IgD-negative memory B cell (primary cell): ENCODE measurements around the gene NELFB. TPM values are rescaled to one million over a fixed set of nuclear protein-coding genes. Genes with fewer than 3 reads are reported as not detected.

Experiments
- H3K27ac Mint-ChIP-seq, 3 donors: one replicate each; pipeline ENCODE4 v1.8.0; 2020 to 2022; ENCODE audit warnings: mild to moderate bottlenecking in 3 of 3, mixed read lengths in 3 of 3, moderate library complexity in 1 of 3
- H3K27me3 Mint-ChIP-seq: one replicate; pipeline ENCODE4 v1.8.0; 2021; ENCODE audit warnings: mixed read lengths
- H3K36me3 Mint-ChIP-seq: one replicate; pipeline ENCODE4 v1.8.0; 2020; ENCODE audit warnings: mild to moderate bottlenecking, mixed read lengths
- H3K4me1 Mint-ChIP-seq, 3 donors: one replicate each; pipeline ENCODE4 v1.8.0; 2020 to 2022; ENCODE audit warnings: mixed read lengths in 3 of 3, mild to moderate bottlenecking in 1 of 3
- H3K4me3 Mint-ChIP-seq, 4 donors: one replicate each; pipeline ENCODE4 v1.8.0; 2020 to 2022; ENCODE audit warnings: mild to moderate bottlenecking in 4 of 4, mixed read lengths in 4 of 4, moderate library complexity in 3 of 4
- H3K9me3 Mint-ChIP-seq, 3 donors: one replicate each; pipeline ENCODE4 v1.8.0; 2020 to 2021; ENCODE audit warnings: mixed read lengths in 3 of 3, mild to moderate bottlenecking in 1 of 3
- polyA plus RNA-seq: library from polyadenylated mRNA; unstranded; fragments of 300-500 nt; fragmentation: Illumina TruSeq; gene quantifications from one replicate; pipeline ENCODE4 v1.2.3, GENCODE V29; 2021

NELFB gene
- polyA plus RNA-seq, 1 donor from 2014 or later, result 34.2 TPM

GRCh38 chr9:137245450-137246421 lies 9.4 kb upstream of the NELFB start:
- H3K27ac Mint-ChIP-seq, result peak overlapping the region in 1 of 3 donors; percentile 67
- no peaks in the 10 kb centered on the region for H3K36me3 Mint-ChIP-seq
- no peaks in the 10 kb centered on the region for H3K27me3 Mint-ChIP-seq
- peaks cover 6 to 11% (median 8%) of the 10 kb centered on the region in 3 donors for H3K4me1 Mint-ChIP-seq
- no peaks in the 10 kb centered on the region for H3K9me3 Mint-ChIP-seq
- H3K4me3 Mint-ChIP-seq, result peak overlapping the region in 1 of 4 donors; percentile 59

DNA sequence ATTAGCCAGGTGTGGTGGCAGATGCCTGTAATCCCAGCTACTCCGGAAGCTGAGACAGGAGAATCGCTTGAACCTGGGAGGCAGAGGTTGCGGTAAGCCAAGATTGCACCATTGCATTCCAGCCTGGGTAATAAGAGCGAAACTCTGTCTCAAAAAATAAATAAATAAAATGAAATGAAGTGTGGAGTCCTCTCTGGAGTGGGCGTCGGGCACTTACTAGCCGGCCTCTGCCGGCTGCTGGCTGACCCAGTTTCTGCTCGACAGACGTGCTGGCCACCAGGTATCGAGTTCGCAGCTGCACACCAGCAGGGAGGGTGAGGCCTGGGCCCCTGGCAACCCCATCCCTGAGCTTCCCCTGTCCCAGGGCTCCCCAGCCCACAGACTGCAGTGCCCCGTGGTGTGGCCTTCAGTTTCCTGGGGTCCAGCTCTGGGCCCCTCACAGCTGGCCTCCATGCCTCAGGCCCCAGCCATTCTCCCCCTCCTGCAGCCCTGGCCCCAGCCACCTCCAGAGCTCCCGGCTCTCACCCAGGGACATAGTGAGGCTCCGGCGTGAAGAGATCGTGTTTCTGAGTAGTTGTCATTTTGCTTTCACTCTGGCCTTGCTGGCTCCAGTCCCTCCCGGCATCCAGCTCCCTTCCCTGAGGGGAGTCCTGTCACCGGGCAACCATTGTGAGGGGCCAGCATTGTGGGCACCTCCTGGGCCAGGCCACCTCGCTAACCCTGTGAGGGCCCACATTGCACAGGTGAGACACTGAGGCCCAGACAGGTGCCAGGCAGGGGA lies 7.8 kb upstream of the NELFB start:
- Mint-ChIP-seq H3K4me1 (peaks cover 4 to 6% (median 6%) of the 10 kb centered on the region in 3 donors), H3K27me3 (no peaks in the 10 kb centered on the region), H3K27ac (no peak overlapping the region), H3K9me3 (no peaks in the 10 kb centered on the region), H3K36me3 (no peaks in the 10 kb centered on the region), H3K4me3 (no peak overlapping the region)

- no peak overlapping the region for H3K4me3 Mint-ChIP-seq
- no peaks in the 10 kb centered on the region for H3K27me3 Mint-ChIP-seq
- no peaks in the 10 kb centered on the region for H3K9me3 Mint-ChIP-seq
- H3K27ac Mint-ChIP-seq, result no peak overlapping the region
- peaks cover 0 to 6% (median 2%) of the 10 kb centered on the region in 3 donors for H3K4me1 Mint-ChIP-seq
- H3K36me3 Mint-ChIP-seq, result no peaks in the 10 kb centered on the region
Observed at GRCh38 chr9:137247916-137248175, 7.3 kb upstream of the NELFB start.

GRCh38 chr9:137250329-137251193 lies 4.6 kb upstream of the NELFB start:
- Mint-ChIP-seq H3K4me1 (peaks cover 0 to 6% (median 5%) of the 10 kb centered on the region in 3 donors), H3K36me3 (no peaks in the 10 kb centered on the region), H3K27me3 (no peaks in the 10 kb centered on the region), H3K4me3 (peak overlapping the region in 1 of 4 donors; percentile 43), H3K9me3 (no peaks in the 10 kb centered on the region), H3K27ac (peak overlapping the region in 1 of 3 donors; percentile 74)

GRCh38 chr9:137251194-137251461 lies 4.0 kb upstream of the NELFB start, which contains the start of gene STPG3:
Gene STPG3, plus strand, starts transcription at chr9:137251286. Its CDS starts 1 bp downstream, at chr9:137251287.
- H3K9me3 Mint-ChIP-seq, result no peaks in the 10 kb centered on the region
- no peaks in the 10 kb centered on the region for H3K36me3 Mint-ChIP-seq
- H3K4me1 Mint-ChIP-seq, result peaks cover 0 to 7% (median 5%) of the 10 kb centered on the region in 3 donors
- peak within 1 kb of the TSS in 1 of 3 donors; percentile 74 for H3K27ac Mint-ChIP-seq
- H3K27me3 Mint-ChIP-seq, result no peaks in the 10 kb centered on the region
- peak within 1 kb of the TSS in 1 of 4 donors; percentile 43 for H3K4me3 Mint-ChIP-seq

DNA sequence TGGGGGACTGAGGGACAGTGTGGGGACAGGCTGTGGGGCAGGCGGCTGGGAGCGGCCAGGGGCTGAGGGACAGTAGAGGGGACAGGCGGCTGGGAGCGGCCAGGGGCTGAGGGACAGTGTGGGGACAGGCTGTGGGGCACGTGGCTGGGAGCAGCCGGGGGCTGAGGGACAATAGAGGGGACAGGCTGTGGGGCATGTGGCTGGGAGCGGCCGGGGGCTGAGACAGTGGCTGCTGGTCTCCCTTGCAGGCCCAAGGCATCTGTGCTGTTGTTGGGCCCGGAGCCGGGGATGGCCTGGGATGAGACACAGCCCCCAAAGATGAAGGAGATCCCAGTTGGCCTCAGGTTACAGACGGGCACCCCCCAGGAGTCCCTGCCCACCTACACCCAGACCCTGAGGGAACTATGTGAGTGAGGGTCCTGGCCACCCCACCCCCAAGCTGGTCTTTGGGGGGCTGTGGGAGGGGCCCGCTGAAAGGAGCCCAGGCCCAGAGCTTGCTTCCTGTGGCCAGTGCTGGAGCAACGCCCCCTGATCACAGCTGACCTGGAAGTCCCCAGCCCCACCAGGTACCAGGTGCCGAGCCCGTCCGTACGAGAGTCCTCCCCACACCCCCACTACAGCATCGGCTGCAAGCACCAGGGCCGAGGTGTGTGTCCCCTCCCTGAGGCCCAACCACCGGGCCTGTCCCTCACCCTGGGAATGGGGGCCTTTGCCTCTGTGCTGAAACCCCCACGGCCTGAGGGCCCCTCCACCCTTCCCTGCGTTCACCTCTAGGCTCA lies 3.4 kb upstream of the NELFB start:
- Mint-ChIP-seq H3K36me3 (no peaks in the 10 kb centered on the region), H3K4me3 (no peak overlapping the region), H3K4me1 (peaks cover 0 to 12% (median 5%) of the 10 kb centered on the region in 3 donors), H3K27me3 (no peaks in the 10 kb centered on the region), H3K27ac (no peak overlapping the region), H3K9me3 (no peaks in the 10 kb centered on the region)

- Mint-ChIP-seq H3K9me3 (no peaks in the 10 kb centered on the region), H3K4me1 (peaks cover 0 to 16% (median 5%) of the 10 kb centered on the region in 3 donors), H3K27me3 (no peaks in the 10 kb centered on the region), H3K36me3 (peaks cover 1% of the 10 kb centered on the region), H3K4me3 (peak overlapping the region in 3 of 4 donors; percentile 65 to 97 (median 79)), H3K27ac (peak overlapping the region in 1 of 3 donors; percentile 88)
Observed at GRCh38 chr9:137252555-137253506, 2.3 kb upstream of the NELFB start.

- H3K4me1 Mint-ChIP-seq, result peaks cover 0 to 16% (median 5%) of the 10 kb centered on the region in 3 donors
- H3K9me3 Mint-ChIP-seq, result no peaks in the 10 kb centered on the region
- H3K4me3 Mint-ChIP-seq, result peak overlapping the region; percentile 78 to 97 (median 86)
- no peaks in the 10 kb centered on the region for H3K27me3 Mint-ChIP-seq
- H3K27ac Mint-ChIP-seq, result peak overlapping the region in 2 of 3 donors; percentile 33 to 88
- peaks cover 1% of the 10 kb centered on the region for H3K36me3 Mint-ChIP-seq
Observed at GRCh38 chr9:137253717-137254623, 1.2 kb upstream of the NELFB start.

- Mint-ChIP-seq H3K9me3 (no peaks in the 10 kb centered on the region), H3K4me1 (peaks cover 0 to 16% (median 5%) of the 10 kb centered on the region in 3 donors), H3K36me3 (peaks cover 1% of the 10 kb centered on the region), H3K27me3 (no peaks in the 10 kb centered on the region), H3K27ac (peak overlapping the region; percentile 13 to 92 (median 89)), H3K4me3 (peak overlapping the region; percentile 89 to 96 (median 92))
Observed at GRCh38 chr9:137255448-137256114, 454 bp downstream of the NELFB start.

DNA sequence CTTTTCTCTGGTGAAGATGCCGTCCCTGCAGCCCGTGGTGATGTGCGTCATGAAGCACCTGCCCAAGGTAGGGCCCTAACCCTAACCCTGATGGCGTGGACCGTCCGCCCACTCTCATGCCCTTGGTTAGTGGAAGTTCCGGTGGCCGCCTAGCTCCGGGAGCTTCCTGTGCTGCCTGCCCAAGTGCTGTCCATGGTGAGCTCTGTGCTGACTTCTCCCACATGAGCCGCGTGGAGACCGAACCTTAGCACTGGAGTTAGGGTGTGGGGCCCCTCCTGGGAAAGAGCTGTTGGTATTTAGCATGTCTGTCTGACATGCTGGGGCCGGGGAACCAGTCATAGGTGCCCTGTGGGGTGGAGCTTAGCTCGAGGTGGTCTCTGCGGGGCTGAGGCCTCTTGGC lies 1.2 kb downstream of the NELFB start:
- no peaks in the 10 kb centered on the region for H3K27me3 Mint-ChIP-seq
- peak overlapping the region; percentile 89 to 96 (median 92) for H3K4me3 Mint-ChIP-seq
- no peaks in the 10 kb centered on the region for H3K9me3 Mint-ChIP-seq
- H3K36me3 Mint-ChIP-seq, result peaks cover 1% of the 10 kb centered on the region
- peak overlapping the region in 1 of 3 donors; percentile 13 for H3K27ac Mint-ChIP-seq
- peaks cover 0 to 16% (median 5%) of the 10 kb centered on the region in 3 donors for H3K4me1 Mint-ChIP-seq

DNA sequence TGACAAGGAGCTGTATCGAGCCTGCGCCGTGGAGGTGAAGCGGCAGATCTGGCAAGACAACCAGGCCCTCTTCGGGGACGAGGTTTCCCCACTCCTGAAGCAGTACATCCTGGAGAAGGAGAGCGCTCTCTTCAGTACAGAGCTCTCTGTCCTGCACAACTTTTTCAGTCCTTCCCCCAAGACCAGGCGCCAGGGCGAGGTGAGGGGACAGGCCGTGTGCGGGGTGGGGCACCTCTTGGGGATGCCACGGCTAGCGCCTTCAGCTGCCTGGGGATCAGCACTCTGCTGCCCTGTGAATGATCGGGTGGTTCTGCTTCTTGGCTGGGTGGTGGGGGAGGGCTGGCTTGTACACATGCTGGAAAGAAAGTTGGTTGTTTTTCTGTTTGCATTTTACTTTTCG lies 1.7 kb downstream of the NELFB start:
- H3K4me3 Mint-ChIP-seq, result peak overlapping the region; percentile 84 to 96 (median 90)
- no peaks in the 10 kb centered on the region for H3K9me3 Mint-ChIP-seq
- H3K4me1 Mint-ChIP-seq, result peaks cover 4 to 16% (median 9%) of the 10 kb centered on the region in 3 donors
- H3K36me3 Mint-ChIP-seq, result peaks cover 1% of the 10 kb centered on the region
- no peak overlapping the region for H3K27ac Mint-ChIP-seq
- H3K27me3 Mint-ChIP-seq, result no peaks in the 10 kb centered on the region
